Measurements from ENCODE around the gene TRIM17.

Gene TRIM17

GRCh38 chr1:228378873-228379460 lies 37.7 kb downstream of the TRIM17 start:
- Histone ChIP-seq H4K8ac (ENCODE audit: low read length) (peak overlapping the region; percentile 87), H3K4ac (ENCODE audit: low read depth in 1 of 2, low read length in 2 of 2) (peak overlapping the region in 1 of 2 experiments; percentile 54), H2AK5ac (ENCODE audit: low read length, severe bottlenecking) (no peak overlapping the region), H3K4me3 (ENCODE audit: insufficient read depth in 1 of 2, low read depth in 1 of 2, low read length in 2 of 2) (peak overlapping the region; percentile 67 to 84), H3K4me2 (ENCODE audit: low read length, poor library complexity, severe bottlenecking) (peak overlapping the region; percentile 96), H2AFZ (ENCODE audit: low read depth, low read length) (peak overlapping the region; percentile 66), H3K23ac (ENCODE audit: low read length in 2 of 2) (peak overlapping the region in 1 of 2 experiments; percentile 18), H2BK5ac (ENCODE audit: low read depth, low read length, poor library complexity, severe bottlenecking) (no peak overlapping the region), H4K91ac (ENCODE audit: low read length) (peak overlapping the region; percentile 73), H3K27me3 (ENCODE audit: control insufficient read depth in 1 of 2, insufficient read depth in 1 of 2, low read length in 2 of 2) (peaks cover 0 to 13% of the 10 kb centered on the region in 2 experiments), H2BK120ac (ENCODE audit: low read depth, low read length) (peak overlapping the region; percentile 2), H3K14ac (ENCODE audit: low read length in 2 of 2) (peak overlapping the region in 1 of 2 experiments; percentile 41), H3K27ac (ENCODE audit: low read length, poor library complexity, severe bottlenecking) (no peak overlapping the region), H2BK15ac (ENCODE audit: low read depth, poor library complexity, severe bottlenecking) (no peak overlapping the region), H3K18ac (ENCODE audit: low read depth in 1 of 2, low read length in 2 of 2) (peak overlapping the region; percentile 16 to 79), H3K9ac (ENCODE audit: low read length) (peak overlapping the region; percentile 89), H3K36me3 (ENCODE audit: control insufficient read depth in 1 of 2, insufficient read depth in 2 of 2, low read depth in 1 of 2, low read length in 2 of 2) (no peaks in the 10 kb centered on the region), H2BK12ac (ENCODE audit: low read length in 2 of 2) (peak overlapping the region in 1 of 2 experiments; percentile 10), H3K9me3 (ENCODE audit: control insufficient read depth, low read length) (no peaks in the 10 kb centered on the region), H3K4me1 (ENCODE audit: control insufficient read depth, insufficient read depth, low read depth, low read length) (peaks cover 26% of the 10 kb centered on the region), H3K79me1 (replicated peaks; ENCODE audit: low read length, poor library complexity, severe bottlenecking) (no peaks in the 10 kb centered on the region)
- WGBS: 4% methylated on average over 47 of the region's 48 CpGs
- peak; percentile 46 for DNase-seq

GRCh38 chr1:228378090-228378872 lies 38.4 kb downstream of the TRIM17 start:
- Histone ChIP-seq H2BK120ac (ENCODE audit: low read depth, low read length) (peak overlapping the region; percentile 2), H2AFZ (ENCODE audit: low read depth, low read length) (peak overlapping the region; percentile 66), H3K23ac (ENCODE audit: low read length in 2 of 2) (peak overlapping the region in 1 of 2 experiments; percentile 42), H4K91ac (ENCODE audit: low read length) (peak overlapping the region; percentile 73), H2BK15ac (ENCODE audit: low read depth, poor library complexity, severe bottlenecking) (no peak overlapping the region), H3K14ac (ENCODE audit: low read length in 2 of 2) (peak overlapping the region in 1 of 2 experiments; percentile 44), H3K79me1 (replicated peaks; ENCODE audit: low read length, poor library complexity, severe bottlenecking) (no peaks in the 10 kb centered on the region), H3K9ac (ENCODE audit: low read length) (peak overlapping the region; percentile 89), H3K4me3 (ENCODE audit: insufficient read depth in 1 of 2, low read depth in 1 of 2, low read length in 2 of 2) (peak overlapping the region; percentile 67 to 84), H4K8ac (ENCODE audit: low read length) (peak overlapping the region; percentile 87), H2BK12ac (ENCODE audit: low read length in 2 of 2) (no peak overlapping the region), H3K18ac (ENCODE audit: low read depth in 1 of 2, low read length in 2 of 2) (peak overlapping the region; percentile 16 to 79), H3K27ac (ENCODE audit: low read length, poor library complexity, severe bottlenecking) (no peak overlapping the region), H3K4ac (ENCODE audit: low read depth in 1 of 2, low read length in 2 of 2) (peak overlapping the region in 1 of 2 experiments; percentile 54), H3K36me3 (ENCODE audit: control insufficient read depth in 1 of 2, insufficient read depth in 2 of 2, low read depth in 1 of 2, low read length in 2 of 2) (no peaks in the 10 kb centered on the region), H3K4me2 (ENCODE audit: low read length, poor library complexity, severe bottlenecking) (peak overlapping the region; percentile 96), H3K27me3 (ENCODE audit: control insufficient read depth in 1 of 2, insufficient read depth in 1 of 2, low read length in 2 of 2) (peaks cover 0 to 15% of the 10 kb centered on the region in 2 experiments), H2BK5ac (ENCODE audit: low read depth, low read length, poor library complexity, severe bottlenecking) (no peak overlapping the region), H3K4me1 (ENCODE audit: control insufficient read depth, insufficient read depth, low read depth, low read length) (peaks cover 26% of the 10 kb centered on the region), H3K9me3 (ENCODE audit: control insufficient read depth, low read length) (no peaks in the 10 kb centered on the region), H2AK5ac (ENCODE audit: low read length, severe bottlenecking) (no peak overlapping the region)
- WGBS: 4% methylated on average over 49 of the region's 73 CpGs
- peak; percentile 85 for DNase-seq

GRCh38 chr1:228377664-228378089 lies 39.0 kb downstream of the TRIM17 start:
- no peak overlapping the region for H4K8ac ChIP-seq (ENCODE audit: low read length)
- no peak overlapping the region for H3K27ac ChIP-seq (ENCODE audit: low read length, poor library complexity, severe bottlenecking)
- H2BK15ac ChIP-seq (ENCODE audit: low read depth, poor library complexity, severe bottlenecking): no peak overlapping the region
- no peak overlapping the region for H3K14ac ChIP-seq (ENCODE audit: low read length in 2 of 2)
- peak overlapping the region in 1 of 2 experiments; percentile 26 for H3K4ac ChIP-seq (ENCODE audit: low read depth in 1 of 2, low read length in 2 of 2)
- H3K23ac ChIP-seq (ENCODE audit: low read length in 2 of 2): peak overlapping the region in 1 of 2 experiments; percentile 42
- H3K4me2 ChIP-seq (ENCODE audit: low read length, poor library complexity, severe bottlenecking): no peak overlapping the region
- no peak for DNase-seq
- H3K4me1 ChIP-seq (ENCODE audit: control insufficient read depth, insufficient read depth, low read depth, low read length): peaks cover 27% of the 10 kb centered on the region
- H3K79me1 ChIP-seq (replicated peaks; ENCODE audit: low read length, poor library complexity, severe bottlenecking): no peaks in the 10 kb centered on the region
- peaks cover 0 to 21% of the 10 kb centered on the region in 2 experiments for H3K27me3 ChIP-seq (ENCODE audit: control insufficient read depth in 1 of 2, insufficient read depth in 1 of 2, low read length in 2 of 2)
- no peak overlapping the region for H2BK5ac ChIP-seq (ENCODE audit: low read depth, low read length, poor library complexity, severe bottlenecking)
- H3K18ac ChIP-seq (ENCODE audit: low read depth in 1 of 2, low read length in 2 of 2): no peak overlapping the region
- no peaks in the 10 kb centered on the region for H3K9me3 ChIP-seq (ENCODE audit: control insufficient read depth, low read length)
- H2AK5ac ChIP-seq (ENCODE audit: low read length, severe bottlenecking): no peak overlapping the region
- H2BK120ac ChIP-seq (ENCODE audit: low read depth, low read length): no peak overlapping the region
- H3K36me3 ChIP-seq (ENCODE audit: control insufficient read depth in 1 of 2, insufficient read depth in 2 of 2, low read depth in 1 of 2, low read length in 2 of 2): no peaks in the 10 kb centered on the region
- peak overlapping the region; percentile 60 for H2AFZ ChIP-seq (ENCODE audit: low read depth, low read length)
- peak overlapping the region; percentile 4 for H4K91ac ChIP-seq (ENCODE audit: low read length)
- no peak overlapping the region for H2BK12ac ChIP-seq (ENCODE audit: low read length in 2 of 2)
- H3K9ac ChIP-seq (ENCODE audit: low read length): no peak overlapping the region
- peak overlapping the region in 1 of 2 experiments; percentile 62 for H3K4me3 ChIP-seq (ENCODE audit: insufficient read depth in 1 of 2, low read depth in 1 of 2, low read length in 2 of 2)
- WGBS: 58% methylated on average over 5 of the region's 5 CpGs

Measured in mesenchymal stem cell (in vitro differentiated cells and primary cell).